Measurements from ENCODE around the gene SSR1. TPM values are rescaled to one million over a fixed set of nuclear protein-coding genes. Genes with fewer than 3 reads are reported as not detected.

SSR1 gene
- total and polyA plus RNA-seq, 9 of the 15 experiments (the other 6 are each of a cell fraction or from before 2014, with no cell fraction given): 87.7 to 220 (median 144) TPM

DNA sequence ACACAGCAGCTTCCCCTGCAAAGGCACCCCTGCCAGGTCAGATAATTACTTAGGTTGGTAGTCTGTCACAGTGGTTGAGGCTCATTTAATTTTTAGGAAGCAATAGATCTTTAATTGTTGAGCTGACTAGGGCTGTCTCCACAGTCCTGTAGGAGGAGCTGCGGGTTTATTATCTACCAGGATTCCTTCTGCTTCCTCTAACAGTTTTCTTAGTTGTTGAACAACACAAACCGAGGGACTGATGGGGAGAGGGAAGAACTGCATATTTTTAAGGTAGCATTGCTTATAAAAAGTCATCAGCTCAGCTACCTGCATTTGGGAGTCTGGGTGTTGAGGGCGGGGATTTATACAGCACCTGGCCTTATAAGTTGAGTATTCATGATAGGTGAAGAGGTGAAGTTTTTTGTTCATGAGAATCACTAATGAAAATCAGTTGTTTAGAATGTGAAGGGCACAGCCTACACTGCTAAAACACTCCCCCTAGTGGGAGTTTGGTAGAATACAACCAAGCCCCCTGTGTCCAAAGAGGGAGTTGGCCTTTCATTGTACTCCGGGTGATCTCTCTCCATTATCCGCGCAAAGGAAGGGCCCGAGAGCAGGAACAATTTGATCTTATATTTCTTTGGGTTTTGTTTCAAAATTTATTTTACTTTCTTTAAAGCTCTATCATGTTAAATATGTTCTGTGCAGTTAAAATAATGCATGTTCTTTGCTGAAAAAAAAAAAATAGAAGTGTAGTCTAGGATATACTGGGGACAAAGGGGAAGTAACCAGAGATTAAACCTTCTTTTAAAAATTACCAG lies 69.6 kb downstream of the SSR1 start:
- peak; percentile 79 for ATAC-seq
- no peak overlapping the region for H2AFZ ChIP-seq (ENCODE audit: low read depth, low read length)
- peaks cover 2% of the 10 kb centered on the region for H3K9me1 ChIP-seq (ENCODE audit: control insufficient read depth, insufficient read depth, low read length)
- ChIA-PET CTCF (ENCODE audit: low intra/inter-chr PET ratio) (interaction anchor here (0.6 to 2.0 kb wide), 13 partner anchors 20 to 748 kb away, joined by 3 to 16 read pairs (median 4); no protein-coding TSS in a partner anchor), POLR2A (interaction anchor here (0.6 to 1.4 kb wide), 7 partner anchors 9 to 556 kb away, joined by 3 to 4 read pairs (median 3); no protein-coding TSS in a partner anchor)
- H3K27ac ChIP-seq (ENCODE audit: extremely low read depth, low read depth, low read length): peak overlapping the region; percentile 27; the same call in 2 of the 3 replicates
- intact Hi-C loops (cut with micrococcal nuclease): loop anchor here (2.0 to 10.0 kb wide), 5 partner anchors 79 to 567 kb away; no protein-coding TSS in a partner anchor
- no peak overlapping the region for H3K4me3 ChIP-seq
- peaks cover 12 to 19% of the 10 kb centered on the region in 2 experiments for H3K4me1 ChIP-seq (replicated peaks in 1 of 2; ENCODE audit: control insufficient read depth in 2 of 2, insufficient read depth in 2 of 2, low read length in 2 of 2)
- in situ Hi-C loops (cut with MboI): loop anchor here (25.0 kb wide), 1 partner anchor 556 kb away; no protein-coding TSS in a partner anchor
- H3K27me3 ChIP-seq (ENCODE audit: control insufficient read depth in 2 of 2, insufficient read depth in 2 of 2, low read length in 2 of 2): no peaks in the 10 kb centered on the region
- 12% methylated on average over 7 of the region's 7 CpGs for WGBS (ENCODE audit: insufficient coverage, low coverage, missing lambda C conversion rate)
- no TSS peak for BruUV-seq (replicated peaks)
- no peaks in the 10 kb centered on the region for H3K9me3 ChIP-seq (replicated peaks; ENCODE audit: control insufficient read depth, insufficient read depth, low read depth, low read length)
- H4K20me1 ChIP-seq (replicated peaks; ENCODE audit: control insufficient read depth, insufficient read depth, low read length): no peaks in the 10 kb centered on the region
- peak; percentile 93 for FAIRE-seq
- H3K79me2 ChIP-seq (ENCODE audit: control insufficient read depth, insufficient read depth, low read length): peaks cover 54% of the 10 kb centered on the region
- H3K9ac ChIP-seq (ENCODE audit: insufficient read depth in 1 of 2, low read depth in 2 of 2, low read length in 2 of 2): no peak overlapping the region; a peak in 1 of 4 replicates
- peak overlapping the region; percentile 17 for H3K4me2 ChIP-seq (ENCODE audit: insufficient read depth, low read length)
- peaks cover 92% of the 10 kb centered on the region for H3K36me3 ChIP-seq (ENCODE audit: control insufficient read depth, insufficient read depth, low read length)
- peak; percentile 80 to 89 (median 86) for DNase-seq (ENCODE audit: extremely low read depth in 1 of 4, low spot score in 3 of 4)
- TF ChIP-seq, protein P1, sequence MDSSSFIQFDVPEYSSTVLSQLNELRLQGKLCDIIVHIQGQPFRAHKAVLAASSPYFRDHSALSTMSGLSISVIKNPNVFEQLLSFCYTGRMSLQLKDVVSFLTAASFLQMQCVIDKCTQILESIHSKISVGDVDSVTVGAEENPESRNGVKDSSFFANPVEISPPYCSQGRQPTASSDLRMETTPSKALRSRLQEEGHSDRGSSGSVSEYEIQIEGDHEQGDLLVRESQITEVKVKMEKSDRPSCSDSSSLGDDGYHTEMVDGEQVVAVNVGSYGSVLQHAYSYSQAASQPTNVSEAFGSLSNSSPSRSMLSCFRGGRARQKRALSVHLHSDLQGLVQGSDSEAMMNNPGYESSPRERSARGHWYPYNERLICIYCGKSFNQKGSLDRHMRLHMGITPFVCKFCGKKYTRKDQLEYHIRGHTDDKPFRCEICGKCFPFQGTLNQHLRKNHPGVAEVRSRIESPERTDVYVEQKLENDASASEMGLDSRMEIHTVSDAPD (CRISPR knock-in tag; IDR thresholded peaks at IDR 0.05): no peak
- TF ChIP-seq, protein P2, sequence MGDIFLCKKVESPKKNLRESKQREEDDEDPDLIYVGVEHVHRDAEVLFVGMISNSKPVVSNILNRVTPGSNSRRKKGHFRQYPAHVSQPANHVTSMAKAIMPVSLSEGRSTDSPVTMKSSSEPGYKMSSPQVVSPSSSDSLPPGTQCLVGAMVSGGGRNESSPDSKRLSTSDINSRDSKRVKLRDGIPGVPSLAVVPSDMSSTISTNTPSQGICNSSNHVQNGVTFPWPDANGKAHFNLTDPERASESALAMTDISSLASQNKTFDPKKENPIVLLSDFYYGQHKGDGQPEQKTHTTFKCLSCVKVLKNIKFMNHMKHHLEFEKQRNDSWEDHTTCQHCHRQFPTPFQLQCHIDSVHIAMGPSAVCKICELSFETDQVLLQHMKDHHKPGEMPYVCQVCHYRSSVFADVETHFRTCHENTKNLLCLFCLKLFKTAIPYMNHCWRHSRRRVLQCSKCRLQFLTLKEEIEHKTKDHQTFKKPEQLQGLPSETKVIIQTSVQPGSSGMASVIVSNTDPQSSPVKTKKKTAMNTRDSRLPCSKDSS (IDR thresholded peaks at IDR 0.05; ENCODE audit: low read depth, partially characterized antibody): no peak
- TF ChIP-seq ZBTB17 (CRISPR knock-in tag; IDR thresholded peaks at IDR 0.05): no peak
- TF ChIP-seq ZSCAN29 (IDR thresholded peaks at IDR 0.05): no peak
- 0 out of 2 replicates have a peak, but pooled peaks have one; percentile 41 for TF ChIP-seq JUN (IDR thresholded peaks at IDR 0.05; ENCODE audit: borderline replicate concordance, low read depth, low read length)
- no peak for TF ChIP-seq JUN (CRISPR knock-in tag; IDR thresholded peaks at IDR 0.05; ENCODE audit: borderline replicate concordance)
- TF ChIP-seq ZNF263 (CRISPR knock-in tag; IDR thresholded peaks at IDR 0.05; ENCODE audit: borderline replicate concordance): 0 out of 2 replicates have a peak, but pooled peaks have one; percentile 23
- TF ChIP-seq KLF16 (IDR thresholded peaks at IDR 0.05): peak; percentile 47; the same call in 1 of the 2 replicates
- no peak for TF ChIP-seq TAF7 (tag; IDR thresholded peaks at IDR 0.05)
- TF ChIP-seq, protein P3, sequence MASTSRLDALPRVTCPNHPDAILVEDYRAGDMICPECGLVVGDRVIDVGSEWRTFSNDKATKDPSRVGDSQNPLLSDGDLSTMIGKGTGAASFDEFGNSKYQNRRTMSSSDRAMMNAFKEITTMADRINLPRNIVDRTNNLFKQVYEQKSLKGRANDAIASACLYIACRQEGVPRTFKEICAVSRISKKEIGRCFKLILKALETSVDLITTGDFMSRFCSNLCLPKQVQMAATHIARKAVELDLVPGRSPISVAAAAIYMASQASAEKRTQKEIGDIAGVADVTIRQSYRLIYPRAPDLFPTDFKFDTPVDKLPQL (IDR thresholded peaks at IDR 0.05; ENCODE audit: extremely low read depth, insufficient read length): no peak
- no peak for TF ChIP-seq XRCC5 (IDR thresholded peaks at IDR 0.05; ENCODE audit: low read depth, low read length)
- peak; percentile 14; the same call in 1 of the 2 replicates for TF ChIP-seq SUPT5H (IDR thresholded peaks at IDR 0.05)
- TF ChIP-seq RB1 (IDR thresholded peaks at IDR 0.05; ENCODE audit: low read depth): peak; percentile 42; the same call in 1 of the 2 replicates
- no peak for TF ChIP-seq NR2C1 (IDR thresholded peaks at IDR 0.05)
- no peak for TF ChIP-seq NR2C1 (tag; IDR thresholded peaks at IDR 0.05)
- TF ChIP-seq PTTG1 (tag; IDR thresholded peaks at IDR 0.05; ENCODE audit: low read depth): no peak
- TF ChIP-seq HDGF (IDR thresholded peaks at IDR 0.05): 0 out of 2 replicates have a peak, but pooled peaks have one; percentile 21
- TF ChIP-seq U2AF2 (optimal IDR thresholded peaks at IDR 0.05; ENCODE audit: low read depth, low read length): no peak
